Esophagus muscularis mucosa (tissue), 4 donors: ENCODE results near the gene CLDND2. TPM values are rescaled to one million over a fixed set of nuclear protein-coding genes. Genes with fewer than 3 reads are reported as not detected.
"Not testable (repeated sequence)": the region's sequence is repeated elsewhere in the genome, so short reads cannot be mapped to it uniquely, and the experiment has no call there.

Experiments used
- DNase-seq: peaks from one replicate; pipeline ENCODE4 v3.0.0-alpha.2; 2017; ENCODE audit errors: extremely low spot score
- H3K27ac ChIP-seq, 4 donors: fragments of 200-600 bp; sonication (generic); replicated peaks in 1 of 4; 1 replicate in 3 of 4; 2 replicates in 1 of 4; pipeline ENCODE4 v1.5.1; 2016 to 2019; ENCODE audit warnings: mild to moderate bottlenecking in 1 of 4
- H3K27me3 ChIP-seq, 4 donors: fragments of 200-600 bp; sonication (generic); one replicate each; pipeline versions ENCODE4 v1.5.1 to v1.6.0; 2016 to 2019
- H3K36me3 ChIP-seq, 4 donors: fragments of 200-600 bp; sonication (generic); one replicate each; pipeline ENCODE4 v1.5.1; 2016 to 2019
- H3K4me1 ChIP-seq, 4 donors: fragments of 200-600 bp; sonication (generic); one replicate each; pipeline ENCODE4 v1.5.1; 2016 to 2019
- H3K4me3 ChIP-seq, 4 donors: fragments of 200-600 bp; sonication (generic); 1 replicate in 2 of 4; 2 replicates in 2 of 4; pipeline ENCODE4 v1.5.1; 2016 to 2019; ENCODE audit warnings: mild to moderate bottlenecking in 4 of 4, moderate library complexity in 1 of 4
- H3K9me3 ChIP-seq, 4 donors: fragments of 200-600 bp; sonication (generic); 1 replicate in 3 of 4; 2 replicates in 1 of 4; pipeline ENCODE4 v1.5.1; 2016 to 2019
- CTCF ChIP-seq, 3 experiments: fragments of 200-600 bp in 2 of 3; fragments of 450-650 bp in 1 of 3; sonication (generic) in 2 of 3; IDR thresholded peaks; one replicate each; pipeline ENCODE4 v1.5.1; 2017 to 2019; ENCODE audit warnings: antibody characterized with exemption in 3 of 3, mild to moderate bottlenecking in 2 of 3, moderate library complexity in 1 of 3
- EP300 ChIP-seq: sonication (generic); formaldehyde crosslinking; IDR thresholded peaks from one replicate; pipeline ENCODE4 v1.6.1; 2017; ENCODE audit warnings: antibody characterized with exemption
- POLR2A ChIP-seq: fragments of 450-650 bp; IDR thresholded peaks from one replicate; pipeline ENCODE4 v1.6.1; 2017; ENCODE audit warnings: antibody characterized with exemption, moderate library complexity, mild to moderate bottlenecking, low read depth
- POLR2AphosphoS5 ChIP-seq, 2 donors: sonication (generic); formaldehyde crosslinking; IDR thresholded peaks; one replicate each; pipeline ENCODE4 v1.6.1; 2017; ENCODE audit warnings: antibody characterized with exemption in 2 of 2
- WGBS: methylation state at CpG from one replicate; pipeline ENCODE4 v1.1.5; 2018; 5-methylcytosine and 5-hydroxymethylcytosine counted together
- intact Hi-C: fragments of 100-400 bp; cut with DNase I; formaldehyde crosslinking; loops from one replicate; pipeline ENCODE4 v1.15.1; 2023
- total RNA-seq, 4 donors: library from RNA; depleted of rRNA; stranded (reverse); fragments of >200 nt; gene quantifications; one replicate each; pipeline versions ENCODE4 v1.1.0 to v1.2.1, GENCODE V29; 2016

CLDND2 gene
- not detected for total RNA-seq

GRCh38 chr19:51368366-51369282 lies at the start of gene CLDND2:
CLDND2 (minus strand) TSS chr19:51369003; CDS start chr19:51368577, 426 bp downstream.
- TF ChIP-seq POLR2AphosphoS5 (IDR thresholded peaks at IDR 0.05) (no peak), CTCF (IDR thresholded peaks at IDR 0.05) (no peak), EP300 (no peak), POLR2A (no peak)
- no peaks in the 10 kb centered on the region for H3K9me3 ChIP-seq
- H3K4me3 ChIP-seq = peak within 1 kb of the TSS; percentile 67 to 86 (median 75)
- 59% methylated on average over 23 of the region's 23 CpGs for WGBS
- H3K4me1 ChIP-seq = peaks cover 17 to 36% (median 35%) of the 10 kb centered on the region in 4 donors
- intact Hi-C loops = loop anchor here (10.0 kb wide), 1 partner anchor 336 kb away; no protein-coding TSS in a partner anchor
- H3K27me3 ChIP-seq = no peaks in the 10 kb centered on the region
- no peaks in the 10 kb centered on the region for H3K36me3 ChIP-seq
- H3K27ac ChIP-seq = peak within 1 kb of the TSS; percentile 95 to 99 (median 97)
- DNase-seq = no peak

GRCh38 chr19:51417810-51418157 lies 49.0 kb upstream of the CLDND2 start:
- no peaks in the 10 kb centered on the region for H3K36me3 ChIP-seq
- H3K27me3 ChIP-seq = peaks cover 0 to 76% (median 0%) of the 10 kb centered on the region in 4 donors
- no peak overlapping the region for H3K27ac ChIP-seq
- intact Hi-C loops = no loop called here
- no peak for DNase-seq
- TF ChIP-seq EP300 (no peak), POLR2A (no peak), CTCF (IDR thresholded peaks at IDR 0.05) (no peak), POLR2AphosphoS5 (IDR thresholded peaks at IDR 0.05) (no peak)
- peaks cover 0 to 9% (median 3%) of the 10 kb centered on the region in 4 donors for H3K4me1 ChIP-seq
- no peak overlapping the region for H3K4me3 ChIP-seq
- WGBS = 77% methylated on average over 3 of the region's 3 CpGs
- no peaks in the 10 kb centered on the region for H3K9me3 ChIP-seq

GRCh38 chr19:51417107-51417809 lies 48.5 kb upstream of the CLDND2 start, which contains the start of gene SIGLEC10:
SIGLEC10 (minus strand) TSS chr19:51417642; CDS start chr19:51417581, 61 bp downstream.
- Histone ChIP-seq H3K4me1 (peaks cover 0 to 9% (median 3%) of the 10 kb centered on the region in 4 donors), H3K27ac (no peak within 1 kb of the TSS), H3K4me3 (no peak within 1 kb of the TSS), H3K36me3 (no peaks in the 10 kb centered on the region), H3K9me3 (no peaks in the 10 kb centered on the region), H3K27me3 (peaks cover 0 to 71% (median 0%) of the 10 kb centered on the region in 4 donors)
- no peak for DNase-seq
- TF ChIP-seq EP300 (no peak), CTCF (IDR thresholded peaks at IDR 0.05) (no peak), POLR2AphosphoS5 (IDR thresholded peaks at IDR 0.05) (no peak), POLR2A (no peak)
- intact Hi-C loops = no loop called here
- 54% methylated on average over 18 of the region's 21 CpGs for WGBS

GRCh38 chr19:51416422-51416821 lies 47.6 kb upstream of the CLDND2 start:
- H3K27ac ChIP-seq, H3K4me3 ChIP-seq, H3K36me3 ChIP-seq, DNase-seq, H3K4me1 ChIP-seq, intact Hi-C loops, H3K9me3 ChIP-seq: not testable (repeated sequence)
- 60% methylated on average over 4 of the region's 15 CpGs for WGBS
- peaks cover 0 to 66% (median 0%) of the 10 kb centered on the region in 4 donors for H3K27me3 ChIP-seq

- TF ChIP-seq CTCF (IDR thresholded peaks at IDR 0.05) (no peak), EP300 (no peak), POLR2AphosphoS5 (IDR thresholded peaks at IDR 0.05) (no peak), POLR2A (no peak)
- H3K4me1 ChIP-seq = no peaks in the 10 kb centered on the region
- DNase-seq = no peak
- intact Hi-C loops = no loop called here
- H3K4me3 ChIP-seq = no peak overlapping the region
- no peak overlapping the region for H3K27ac ChIP-seq
- H3K36me3 ChIP-seq = no peaks in the 10 kb centered on the region
- peaks cover 0 to 65% (median 0%) of the 10 kb centered on the region in 4 donors for H3K27me3 ChIP-seq
- H3K9me3 ChIP-seq = no peaks in the 10 kb centered on the region
- WGBS = no CpG with 5 or more reads among the region's 12 CpGs
These were observed 46.4 kb upstream of the CLDND2 start for GRCh38 chr19:51415187-51415586.
